HG02610 (cell line): ENCODE measurements around the gene MAGEF1.

Experiments
- ATAC-seq: cut with Tn5 transposase; IDR thresholded peaks from one replicate; pipeline ENCODE4 v1.9.1; 2021; ENCODE audit warnings: mild to moderate bottlenecking, moderate library complexity; ENCODE audit not compliant: unreplicated experiment

MAGEF1 gene

GRCh38 chr3:184672977-184673870 lies 38.6 kb downstream of the MAGEF1 start:
- no peak for ATAC-seq

DNA sequence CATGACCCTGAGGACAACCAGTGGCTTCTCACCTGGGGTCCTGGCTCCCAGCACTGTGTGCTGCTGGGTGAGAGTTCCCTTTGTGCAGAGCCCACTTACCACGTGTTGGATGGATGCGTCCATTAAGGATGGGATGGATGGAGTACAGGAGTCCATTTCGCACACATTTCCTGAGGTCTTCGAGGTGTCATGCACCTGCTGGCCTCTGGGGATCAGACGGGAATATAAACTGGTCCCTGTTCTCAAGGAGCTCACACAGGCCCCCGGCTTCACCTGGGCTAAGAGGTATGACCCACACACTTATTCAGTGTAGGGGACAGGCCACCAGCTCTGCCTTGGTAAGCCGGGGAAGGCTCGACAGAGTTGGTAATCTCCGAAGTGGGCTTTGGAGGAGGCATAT lies 39.5 kb downstream of the MAGEF1 start:
- no peak for ATAC-seq

DNA sequence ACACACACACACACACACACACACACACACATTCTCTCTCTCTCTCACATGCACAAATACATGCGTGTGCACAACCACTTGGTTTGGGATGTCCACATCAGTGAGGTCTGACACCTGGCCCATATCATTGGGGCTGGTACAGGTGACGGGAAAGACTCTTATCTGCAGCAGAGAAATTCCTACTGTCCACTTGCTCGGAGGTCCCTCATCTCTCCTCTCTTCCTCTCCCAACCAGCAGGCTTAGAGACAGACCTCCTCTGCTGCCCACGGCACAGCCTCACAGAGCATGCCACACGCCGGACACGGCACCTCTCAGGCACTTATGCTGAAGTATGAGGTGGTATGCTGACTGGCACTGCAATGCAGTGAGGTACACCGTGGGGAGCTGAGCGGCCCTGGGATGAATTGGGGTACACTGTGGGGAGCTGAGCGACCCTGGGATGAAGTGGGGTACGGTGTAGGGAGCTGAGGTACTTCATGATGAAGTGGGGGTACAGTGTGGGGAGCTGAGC lies 41.7 kb downstream of the MAGEF1 start:
- no peak for ATAC-seq

- no peak for ATAC-seq
Observed at GRCh38 chr3:184669578-184669977, 42.3 kb downstream of the MAGEF1 start.

GRCh38 chr3:184666442-184666841 lies 45.4 kb downstream of the MAGEF1 start:
- ATAC-seq = no peak

- ATAC-seq = no peak
Observed at GRCh38 chr3:184665101-184665500, 46.8 kb downstream of the MAGEF1 start.

DNA sequence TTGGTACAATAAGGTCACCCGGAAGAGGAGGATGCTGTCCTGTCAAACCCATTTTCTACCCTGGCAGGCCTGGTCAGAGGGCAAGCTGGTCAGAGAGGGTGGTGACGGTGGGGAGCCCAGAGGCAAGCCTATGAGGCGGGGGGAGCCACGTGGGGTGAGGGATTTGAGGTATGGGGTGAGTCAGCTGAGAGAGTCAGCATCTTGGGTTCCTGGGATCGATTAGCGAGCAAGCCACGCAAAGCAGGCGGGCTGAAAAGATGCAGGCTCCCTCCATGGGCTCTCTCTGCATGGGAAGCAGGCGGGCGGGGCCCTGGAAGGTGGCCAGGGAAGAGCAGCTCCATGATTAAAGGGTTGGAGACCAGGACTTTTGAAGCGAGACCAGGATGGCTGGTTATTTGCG lies 48.1 kb downstream of the MAGEF1 start:
- no peak for ATAC-seq

- no peak for ATAC-seq
Observed at GRCh38 chr3:184663356-184663755, 48.5 kb downstream of the MAGEF1 start.

GRCh38 chr3:184662187-184662586 lies 49.7 kb downstream of the MAGEF1 start:
- no peak for ATAC-seq

DNA sequence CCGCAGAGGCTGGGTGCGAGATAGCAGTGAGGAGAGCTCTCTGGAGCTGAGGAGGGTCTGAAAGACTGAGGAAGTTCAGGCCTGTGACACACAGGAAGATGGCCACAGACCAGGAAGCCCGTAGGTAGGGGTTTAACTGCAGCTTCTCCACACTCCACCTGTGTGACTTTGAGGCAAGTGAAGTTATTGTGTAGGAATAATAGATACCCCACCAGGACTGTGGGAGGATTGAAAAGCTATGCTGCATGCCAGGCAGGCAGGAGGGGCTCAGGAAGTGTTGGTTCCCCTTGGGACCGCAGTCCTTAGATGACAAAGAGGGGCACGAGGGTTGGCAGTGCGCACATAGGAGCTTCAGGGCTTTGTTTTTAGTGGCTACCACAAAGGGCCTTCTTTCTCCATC lies 50.9 kb downstream of the MAGEF1 start:
- no peak for ATAC-seq
